ENCODE measurements around the gene SERPINB1.

DNA sequence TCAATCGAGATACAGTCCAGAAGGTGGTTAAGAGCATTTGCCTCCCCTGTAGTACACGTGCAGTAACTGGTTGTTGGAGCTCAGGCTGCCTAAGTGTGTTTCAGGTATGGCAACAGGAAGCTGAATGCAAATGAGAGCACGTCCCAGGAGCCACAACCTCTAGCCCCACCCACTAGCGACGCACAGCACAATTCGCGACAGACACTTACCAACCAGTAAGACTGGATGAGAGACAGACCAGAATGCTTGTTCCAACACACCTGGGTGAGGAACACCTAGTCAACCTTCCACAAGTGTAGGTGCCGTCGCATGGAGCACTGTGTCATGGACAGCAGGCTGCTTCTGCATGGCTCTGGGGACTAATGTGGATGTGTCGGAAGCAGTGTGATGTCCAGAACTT, 7.2 kb upstream of the SERPINB1 start:
- TF ChIP-seq CTCF (IDR thresholded peaks at IDR 0.05) = no peak
- TF ChIP-seq POLR2A (IDR thresholded peaks at IDR 0.05) = no peak

All from tibial nerve (tissue), 3 donors.